Gastrocnemius medialis (tissue), 4 donors: ENCODE data around the gene CXCR4. TPM values are rescaled to one million over a fixed set of nuclear protein-coding genes. Genes with fewer than 3 reads are reported as not detected.

ENCODE experiments used
- ATAC-seq, 2 donors: fragments of 150-250 bp; one replicate each; pipeline ENCODE4 v1.9.1; 2016
- DNase-seq, 2 donors: peaks; one replicate each; pipeline ENCODE4 v3.0.0-alpha.2; 2019
- H3K27ac ChIP-seq, 4 donors: fragments of 200-600 bp; sonication (generic); 1 replicate in 1 of 4; 2 replicates in 3 of 4; pipeline ENCODE4 v1.5.1; 2016 to 2018; ENCODE audit warnings: mild to moderate bottlenecking in 2 of 4, moderate library complexity in 1 of 4
- H3K27me3 ChIP-seq, 3 donors: fragments of 200-600 bp; sonication (generic) in 2 of 3; 1 replicate in 1 of 3; 2 replicates in 2 of 3; pipeline versions ENCODE4 v1.5.1 to v1.6.0; 2016 to 2019; ENCODE audit warnings: mild to moderate bottlenecking in 1 of 3, moderate library complexity in 1 of 3
- H3K36me3 ChIP-seq, 2 donors: fragments of 200-600 bp; sonication (generic) in 1 of 2; one replicate each; pipeline ENCODE4 v1.5.1; 2017 to 2018
- H3K4me1 ChIP-seq, 2 donors: fragments of 200-600 bp; sonication (generic) in 1 of 2; one replicate each; pipeline ENCODE4 v1.5.1; 2016 to 2017; ENCODE audit warnings: mild to moderate bottlenecking in 2 of 2
- H3K4me3 ChIP-seq, 4 donors: fragments of 200-600 bp; sonication (generic) in 3 of 4; 1 replicate in 1 of 4; 2 replicates in 3 of 4; pipeline ENCODE4 v1.5.1; 2016 to 2019; ENCODE audit warnings: mild to moderate bottlenecking in 2 of 4
- H3K9me3 ChIP-seq, 3 donors: fragments of 200-600 bp; sonication (generic) in 2 of 3; 1 replicate in 1 of 3; 2 replicates in 2 of 3; pipeline ENCODE4 v1.5.1; 2016 to 2019
- CTCF ChIP-seq, 5 experiments: fragments of 450-650 bp in 3 of 5; fragments of 200-600 bp in 2 of 5; sonication (generic) in 2 of 5; IDR thresholded peaks in 4 of 5; conservative IDR thresholded peaks in 1 of 5; 1 replicate in 4 of 5; 2 replicates in 1 of 5; pipeline ENCODE4 v1.5.1; 2016 to 2019; ENCODE audit warnings: antibody characterized with exemption in 5 of 5, mild to moderate bottlenecking in 3 of 5, moderate library complexity in 3 of 5
- POLR2A ChIP-seq, 2 donors: fragments of 450-650 bp; IDR thresholded peaks; one replicate each; pipeline ENCODE4 v1.6.1; 2017; ENCODE audit warnings: antibody characterized with exemption in 2 of 2, mild to moderate bottlenecking in 2 of 2, moderate library complexity in 2 of 2
- in situ Hi-C, 4 donors: fragments of 200-750 bp; cut with MboI; loops; one replicate each; pipeline versions ENCODE4 v1.15.0 to v1.8.0; 2017; ENCODE audit warnings: low sequenced_read_pairs in 4 of 4
- intact Hi-C: fragments of 100-400 bp; cut with DNase I; formaldehyde crosslinking; loops from one replicate; pipeline ENCODE4 v1.15.1; 2023; ENCODE audit warnings: low total_unique reads
- total RNA-seq, 4 donors: library from RNA; depleted of rRNA; stranded (reverse); fragments of >200 nt; gene quantifications; one replicate each; pipeline versions ENCODE4 v1.1.0 to v1.2.3, GENCODE V29; 2016

The CXCR4 gene
- total RNA-seq, 4 donors from 2014 or later: 2.5 to 6.6 (median 4.0) TPM

- peaks cover 0 to 2% (median 0%) of the 10 kb centered on the region in 3 donors for H3K27me3 ChIP-seq
- intact Hi-C loops: no loop called here
- in situ Hi-C loops: no loop called here
- no peaks in the 10 kb centered on the region for H3K9me3 ChIP-seq
- H3K27ac ChIP-seq: no peak overlapping the region
- TF ChIP-seq CTCF (IDR thresholded peaks at IDR 0.05 in 4 of 5, conservative IDR thresholded peaks at IDR 0.05 in 1 of 5): no peak
- no peak for TF ChIP-seq POLR2A (IDR thresholded peaks at IDR 0.05)
- no peaks in the 10 kb centered on the region for H3K36me3 ChIP-seq
- H3K4me1 ChIP-seq: no peaks in the 10 kb centered on the region
- no peak overlapping the region for H3K4me3 ChIP-seq
- ATAC-seq: no peak
- DNase-seq: no peak
These were observed 48.2 kb downstream of the CXCR4 start for GRCh38 chr2:136069773-136070172.

DNA sequence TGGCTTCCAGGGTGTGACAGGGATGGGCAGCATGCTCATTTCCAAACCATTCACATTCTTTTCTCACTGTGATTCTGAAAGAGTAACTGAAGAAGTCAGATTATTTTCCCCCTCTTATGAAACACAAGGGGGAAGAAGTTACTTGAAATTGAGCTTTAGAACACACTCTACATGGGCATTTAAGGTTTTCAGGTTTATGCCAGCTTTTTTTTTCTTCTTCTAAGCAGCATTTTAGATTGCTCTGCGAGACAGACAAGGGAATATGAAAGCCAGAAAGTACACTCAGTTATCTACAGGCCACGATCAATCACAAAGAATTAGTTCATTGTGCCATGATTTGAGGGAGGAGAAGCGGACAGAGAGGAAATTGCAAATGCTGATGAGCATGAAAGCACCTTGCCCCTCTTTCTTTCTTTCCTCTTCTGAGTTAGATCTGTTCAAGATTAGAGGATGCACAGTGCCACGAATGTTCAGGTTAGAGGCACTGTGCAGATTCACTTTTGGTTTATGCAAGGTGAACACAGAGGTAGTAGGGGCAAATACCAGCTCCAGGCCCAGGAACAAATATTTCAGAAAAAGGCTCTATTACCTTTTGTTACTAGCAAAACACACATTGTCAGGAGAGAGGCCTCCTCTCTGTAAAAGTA, 49.2 kb downstream of the CXCR4 start:
- no peak overlapping the region for H3K4me3 ChIP-seq
- H3K36me3 ChIP-seq: no peaks in the 10 kb centered on the region
- no peaks in the 10 kb centered on the region for H3K4me1 ChIP-seq
- no peaks in the 10 kb centered on the region for H3K27me3 ChIP-seq
- ATAC-seq (no peak), DNase-seq (no peak)
- no peak for TF ChIP-seq POLR2A (IDR thresholded peaks at IDR 0.05)
- intact Hi-C loops: no loop called here
- in situ Hi-C loops: no loop called here
- H3K27ac ChIP-seq: no peak overlapping the region
- no peaks in the 10 kb centered on the region for H3K9me3 ChIP-seq

- Histone ChIP-seq H3K36me3 (no peaks in the 10 kb centered on the region), H3K9me3 (no peaks in the 10 kb centered on the region), H3K4me1 (no peaks in the 10 kb centered on the region), H3K4me3 (no peak overlapping the region), H3K27me3 (no peaks in the 10 kb centered on the region), H3K27ac (no peak overlapping the region)
- ATAC-seq: no peak
- no peak for TF ChIP-seq CTCF (IDR thresholded peaks at IDR 0.05 in 4 of 5, conservative IDR thresholded peaks at IDR 0.05 in 1 of 5)
- TF ChIP-seq POLR2A (IDR thresholded peaks at IDR 0.05): no peak
- no peak for DNase-seq
- in situ Hi-C loops (no loop called here), intact Hi-C loops (no loop called here)
These were observed 49.9 kb downstream of the CXCR4 start for GRCh38 chr2:136067897-136068580.

DNA sequence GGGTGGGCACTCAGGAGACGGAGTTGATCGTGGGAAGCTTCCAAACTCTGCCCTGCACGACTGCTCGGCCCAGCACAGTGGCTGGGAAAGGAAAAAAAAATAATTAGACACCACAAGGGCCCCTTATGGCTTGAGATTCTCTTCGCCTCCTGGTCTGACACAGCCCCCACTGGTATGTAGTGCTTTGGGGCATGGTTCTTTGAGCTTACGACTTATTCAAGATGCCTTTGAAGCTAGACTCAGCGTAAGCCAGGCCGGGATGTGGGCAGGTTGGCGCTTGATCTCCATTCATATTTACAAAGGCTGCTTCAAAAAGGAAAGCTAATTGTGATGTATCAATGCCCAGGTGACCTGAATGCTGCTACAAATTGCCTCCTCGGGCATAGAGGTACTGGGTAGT, 50.5 kb downstream of the CXCR4 start:
- intact Hi-C loops (no loop called here), in situ Hi-C loops (no loop called here)
- ATAC-seq (no peak), DNase-seq (no peak)
- H3K27ac ChIP-seq: no peak overlapping the region
- no peaks in the 10 kb centered on the region for H3K27me3 ChIP-seq
- no peaks in the 10 kb centered on the region for H3K9me3 ChIP-seq
- no peaks in the 10 kb centered on the region for H3K36me3 ChIP-seq
- H3K4me3 ChIP-seq: no peak overlapping the region
- no peaks in the 10 kb centered on the region for H3K4me1 ChIP-seq
- TF ChIP-seq CTCF (IDR thresholded peaks at IDR 0.05 in 4 of 5, conservative IDR thresholded peaks at IDR 0.05 in 1 of 5) (no peak), POLR2A (IDR thresholded peaks at IDR 0.05) (no peak)

GRCh38 chr2:136065907-136066306, 52.0 kb downstream of the CXCR4 start:
- TF ChIP-seq POLR2A (IDR thresholded peaks at IDR 0.05) (no peak), CTCF (IDR thresholded peaks at IDR 0.05 in 4 of 5, conservative IDR thresholded peaks at IDR 0.05 in 1 of 5) (no peak)
- H3K9me3 ChIP-seq: no peaks in the 10 kb centered on the region

More at GRCh38 chr2:136065907-136066306, 52.0 kb downstream of the CXCR4 start:
- no peak overlapping the region for H3K4me3 ChIP-seq
- H3K36me3 ChIP-seq: no peaks in the 10 kb centered on the region
- H3K27me3 ChIP-seq: no peaks in the 10 kb centered on the region
- ATAC-seq: no peak
- no peaks in the 10 kb centered on the region for H3K4me1 ChIP-seq
- in situ Hi-C loops: no loop called here
- intact Hi-C loops: no loop called here
- no peak for DNase-seq
- no peak overlapping the region for H3K27ac ChIP-seq
